Endothelial cell of umbilical vein (primary cell): ENCODE measurements around the gene CMIP. TPM values are rescaled to one million over a fixed set of nuclear protein-coding genes. Genes with fewer than 3 reads are reported as not detected.

Source experiments
- BruUV-seq: library from RNA; stranded (reverse); fragments of 400-500 nt; replicated peaks from 2 replicates; lab custom pipeline; 2021; lab: Mats Ljungman, UMichigan
- CTCF ChIA-PET: fragments of 300-600, 350-600 bp; sonication (Branson Sonifier 250); formaldehyde crosslinking; loops from one replicate; lab custom pipeline; 2021; ENCODE audit warnings: antibody characterized with exemption, inconsistent platforms; lab: Charles Lee
- POLR2A ChIA-PET: fragments of 300-600, 350-600 bp; sonication (Branson Sonifier 250); formaldehyde crosslinking; loops from one replicate; lab custom pipeline; 2021; ENCODE audit warnings: antibody characterized with exemption, inconsistent platforms; lab: Charles Lee
- DNase-seq: peaks from one replicate; pipeline ENCODE4 v3.0.0-alpha.2; 2011; ENCODE audit warnings: low read depth, low spot score
- FAIRE-seq: peaks from 2 replicates; lab custom pipeline; 2011; peaks lifted over from hg19 to GRCh38; lab: Jason Lieb, UNC
- H2AFZ ChIP-seq: 2 replicates; pipeline ENCODE4 v1.6.0; 2012; ENCODE audit warnings: low read depth, low read length, control low read depth, inconsistent platforms
- H3K27ac ChIP-seq: 2 replicates; pipeline ENCODE4 v1.5.1; 2011; ENCODE audit warnings: low read depth, mild to moderate bottlenecking, control low read depth, low read length, moderate library complexity; ENCODE audit not compliant: insufficient read depth
- H3K27me3 ChIP-seq, 2 experiments: 2 replicates each; pipeline versions ENCODE4 v1.6.0 to v1.6.1; 2011; ENCODE audit warnings: low read length in 2 of 2, mixed read lengths in 1 of 2; ENCODE audit not compliant: control insufficient read depth in 2 of 2, insufficient read depth in 2 of 2
- H3K36me3 ChIP-seq, 2 experiments: 2 replicates in 1 of 2; 3 replicates in 1 of 2; pipeline ENCODE4 v1.5.1; 2011; ENCODE audit warnings: low read length in 2 of 2, mild to moderate bottlenecking in 1 of 2, moderate library complexity in 1 of 2; ENCODE audit not compliant: control insufficient read depth in 2 of 2, insufficient read depth in 2 of 2; ENCODE audit errors: extremely low read depth in 1 of 2
- H3K4me1 ChIP-seq: 3 replicates; pipeline ENCODE4 v1.5.1; 2011; ENCODE audit warnings: mild to moderate bottlenecking, low read length; ENCODE audit not compliant: control insufficient read depth, insufficient read depth; ENCODE audit errors: extremely low read depth
- H3K4me2 ChIP-seq: 2 replicates; pipeline ENCODE4 v1.6.1; 2011; ENCODE audit warnings: low read length, control low read depth, mixed read lengths; ENCODE audit not compliant: insufficient read depth
- H3K4me3 ChIP-seq, 3 experiments: fragments of 200-600 bp in 1 of 3; sonication (generic), shearing (Covaris generic) in 1 of 3; replicated peaks in 1 of 3; 2 replicates each; pipeline ENCODE4 v1.5.1; 2011 to 2016; ENCODE audit warnings: control low read depth in 3 of 3, low read length in 3 of 3, mild to moderate bottlenecking in 2 of 3, inconsistent platforms in 1 of 3, low read depth in 1 of 3, moderate library complexity in 1 of 3; ENCODE audit not compliant: insufficient read depth in 1 of 3
- H3K79me2 ChIP-seq: 2 replicates; pipeline ENCODE4 v1.6.0; 2012; ENCODE audit warnings: low read length, inconsistent platforms; ENCODE audit not compliant: control insufficient read depth, insufficient read depth
- H3K9ac ChIP-seq: replicated peaks from 2 replicates; pipeline ENCODE3; 2011; ENCODE audit warnings: low read length, control low read depth; ENCODE audit not compliant: insufficient read depth; ENCODE audit errors: extremely low read depth
- H3K9me1 ChIP-seq: replicated peaks from 3 replicates; pipeline ENCODE4 v1.6.0; 2011; ENCODE audit warnings: mild to moderate bottlenecking, low read length; ENCODE audit not compliant: control insufficient read depth, insufficient read depth; ENCODE audit errors: extremely low read depth
- H3K9me3 ChIP-seq: replicated peaks from 2 replicates; pipeline ENCODE4 v1.5.1; 2012; ENCODE audit warnings: low read length, inconsistent platforms; ENCODE audit not compliant: control insufficient read depth, insufficient read depth
- H4K20me1 ChIP-seq: replicated peaks from 2 replicates; pipeline ENCODE3; 2011; ENCODE audit warnings: mild to moderate bottlenecking, low read length; ENCODE audit not compliant: control insufficient read depth, insufficient read depth; ENCODE audit errors: extremely low read depth
- CTCF ChIP-seq, 2 donors: IDR thresholded peaks; 1 replicate in 1 of 2; 2 replicates in 1 of 2; pipeline ENCODE4 v1.5.1; 2011; ENCODE audit warnings: low read length in 2 of 2, mild to moderate bottlenecking in 2 of 2, moderate library complexity in 2 of 2, control low read depth in 1 of 2, inconsistent platforms in 1 of 2, low read depth in 1 of 2; ENCODE audit not compliant: insufficient read depth in 1 of 2; ENCODE audit errors: extremely low read depth in 1 of 2
- EZH2 ChIP-seq: IDR thresholded peaks from 2 replicates; pipeline ENCODE4 v1.6.1; 2012; ENCODE audit warnings: borderline replicate concordance, low read depth, mild to moderate bottlenecking, moderate library complexity, low read length, inconsistent platforms; ENCODE audit not compliant: severe bottlenecking
- FOS ChIP-seq: IDR thresholded peaks from 2 replicates; pipeline ENCODE4 v1.6.1; 2011; ENCODE audit warnings: mild to moderate bottlenecking, low read length, moderate library complexity, borderline replicate concordance; ENCODE audit not compliant: insufficient read depth
- GATA2 ChIP-seq: IDR thresholded peaks from 2 replicates; pipeline ENCODE4 v1.7.0; 2011; ENCODE audit warnings: low read depth, mild to moderate bottlenecking, moderate library complexity, mixed read lengths, low read length; ENCODE audit not compliant: insufficient read length, insufficient read depth
- JUN ChIP-seq: IDR thresholded peaks from 2 replicates; pipeline ENCODE4 v1.6.1; 2011; ENCODE audit warnings: borderline replicate concordance, low read depth; ENCODE audit not compliant: insufficient read length, insufficient read depth
- MAX ChIP-seq: IDR thresholded peaks from 2 replicates; pipeline ENCODE4 v1.6.1; 2011; ENCODE audit not compliant: insufficient read depth, insufficient read length
- MYC ChIP-seq: IDR thresholded peaks from one replicate; pipeline ENCODE4 v1.6.1; 2011; ENCODE audit warnings: mild to moderate bottlenecking, low read depth, low read length
- POLR2A ChIP-seq: IDR thresholded peaks from 2 replicates; pipeline ENCODE4 v1.6.1; 2012; ENCODE audit warnings: low read depth, mild to moderate bottlenecking, control low read depth, low read length
- POLR2AphosphoS5 ChIP-seq: IDR thresholded peaks from 2 replicates; pipeline ENCODE4 v1.6.1; 2012; ENCODE audit warnings: low read depth, mild to moderate bottlenecking, control low read depth, low read length, moderate library complexity; ENCODE audit not compliant: insufficient read depth
- dilution Hi-C: fragments of 300-500 bp; cut with MboI; formaldehyde crosslinking; loops from one replicate; pipeline ENCODE4 v1.15.0; 2019; ENCODE audit warnings: low sequenced_read_pairs; ENCODE audit not compliant: extremely low pct_ligation_motif_present
- intact Hi-C: fragments of 100-400 bp; cut with micrococcal nuclease; formaldehyde crosslinking; loops from one replicate; pipeline ENCODE4 v1.10.0; 2022
- polyA plus RNA-seq, 4 experiments: library from polyadenylated mRNA; depleted of rRNA in 3 of 4; stranded (reverse) in 3 of 4; unstranded in 1 of 4; fragments of >200 nt; gene quantifications; 2 replicates each; pipeline versions ENCODE4 v1.2.1 to v1.2.3, GENCODE V29; 2011 to 2012; ENCODE audit warnings: missing spikeins in 1 of 4
- total RNA-seq: library from RNA; stranded (reverse); gene quantifications from 2 replicates; pipeline ENCODE4 v1.2.3, GENCODE V29; 2021

The CMIP gene
- total and polyA plus RNA-seq, 2 donors (not counting 3 experiments of a cell fraction or from before 2014, with no cell fraction given) = 29.0 to 101 TPM

GRCh38 chr16:81614171-81614570 is 169.6 kb downstream of the CMIP start:
- Histone ChIP-seq H3K4me2 (no peak overlapping the region), H3K9ac (no peak overlapping the region), H3K9me3 (no peaks in the 10 kb centered on the region), H3K4me1 (peaks cover 53% of the 10 kb centered on the region), H4K20me1 (no peaks in the 10 kb centered on the region), H3K27me3 (no peaks in the 10 kb centered on the region), H3K79me2 (peaks cover 9% of the 10 kb centered on the region), H3K4me3 (no peak overlapping the region), H3K9me1 (no peaks in the 10 kb centered on the region), H3K27ac (no peak overlapping the region), H2AFZ (no peak overlapping the region), H3K36me3 (peaks cover 0 to 11% of the 10 kb centered on the region in 2 experiments)
- no TSS peak for BruUV-seq
- ChIA-PET POLR2A (no interaction called here), CTCF (interaction anchor here (1.7 kb wide), 1 partner anchor 83 kb away, joined by 5 read pairs; no protein-coding TSS in a partner anchor)
- dilution Hi-C loops (no loop called here), intact Hi-C loops (loop anchor here (5.0 kb wide), 2 partner anchors 62 to 122 kb away; no protein-coding TSS in a partner anchor)
- DNase-seq (no peak), FAIRE-seq (no peak)
- TF ChIP-seq FOS (no peak), POLR2AphosphoS5 (no peak), MAX (no peak), EZH2 (no peak), CTCF (IDR thresholded peaks at IDR 0.05; ENCODE audit: extremely low read depth in 1 of 2, insufficient read depth in 1 of 2, low read depth in 1 of 2, low read length in 2 of 2) (no peak), GATA2 (no peak), POLR2A (no peak), JUN (no peak), MYC (no peak)
